Measurements from ENCODE around the gene BTBD9. TPM values are rescaled to one million over a fixed set of nuclear protein-coding genes. Genes with fewer than 3 reads are reported as not detected.

Gene BTBD9
- polyA plus RNA-seq, 4 donors: 5.1 to 10.2 (median 6.7) TPM

- Histone ChIP-seq H3K36me3 (ENCODE audit: control insufficient read depth in 3 of 3, insufficient read depth in 2 of 3, low read depth in 1 of 3, low read length in 3 of 3) (peaks cover 8 to 23% (median 11%) of the 10 kb centered on the region in 3 donors), H3K27ac (ENCODE audit: low read depth in 1 of 3, low read length in 2 of 3) (no peak overlapping the region), H3K4me3 (ENCODE audit: low read depth in 1 of 3, low read length in 3 of 3) (no peak overlapping the region), H3K9me3 (ENCODE audit: control insufficient read depth in 2 of 2, insufficient read depth in 1 of 2, low read depth in 1 of 2, low read length in 1 of 2) (no peaks in the 10 kb centered on the region), H3K4me1 (ENCODE audit: control insufficient read depth in 3 of 3, insufficient read depth in 2 of 3, low read depth in 1 of 3, low read length in 2 of 3) (peaks cover 0 to 14% (median 4%) of the 10 kb centered on the region in 3 donors), H3K27me3 (ENCODE audit: control insufficient read depth in 3 of 3, insufficient read depth in 3 of 3, low read length in 3 of 3) (no peaks in the 10 kb centered on the region)
- 60 to 74% (median 72%) methylated on average over 2 of the region's 2 CpGs for WGBS, 3 donors
- no peak for FAIRE-seq
- DNase-seq: no peak
Observed at GRCh38 chr6:38118791-38119365, 520.9 kb downstream of the BTBD9 start.

Other genes with a start within 250 kb of the BTBD9 start
- 100 to 1,000 TPM in 2 of 4 donors, 10 to 100 TPM in 2; 71.8 to 313 (median 133) TPM for gene GLO1, start 63.2 kb upstream of the BTBD9 start, polyA plus RNA-seq
- under 1 TPM in 3 of 4 donors, not detected in 1; under 0.01 to 0.01 (median 0.01) TPM for gene DNAH8, start 75.4 kb upstream of the BTBD9 start, polyA plus RNA-seq

All from small intestine (tissue), 7 donors.